Left lung (tissue), 10 donors: Measurements from ENCODE around the gene PTCD1. TPM values are rescaled to one million over a fixed set of nuclear protein-coding genes. Genes with fewer than 3 reads are reported as not detected.
"Not testable (repeated sequence)": the region's sequence is repeated elsewhere in the genome, so short reads cannot be mapped to it uniquely, and the experiment has no call there.

Experiments used
- ATAC-seq: fragments of 200-7000 bp; cut with Tn5 transposase; one replicate; pipeline ENCODE4 v1.9.1; 2020; ENCODE audit warnings: moderate library complexity
- DNase-seq, 4 donors: peaks; one replicate each; pipeline ENCODE4 v3.0.0-alpha.2; 2013 to 2020
- H3K27ac ChIP-seq, 2 donors: fragments of 200-600 bp; sonication (generic) in 1 of 2; one replicate each; pipeline versions ENCODE4 v1.5.0 to v1.8.0; 2020 to 2021
- H3K27me3 ChIP-seq, 2 donors: fragments of 200-600 bp; sonication (generic) in 1 of 2; one replicate each; pipeline versions ENCODE4 v1.5.0 to v1.8.0; 2020 to 2021
- H3K36me3 ChIP-seq, 2 donors: fragments of 200-600 bp; sonication (generic) in 1 of 2; one replicate each; pipeline versions ENCODE4 v1.5.0 to v1.8.0; 2020 to 2021
- H3K4me1 ChIP-seq, 2 donors: fragments of 200-600 bp; one replicate each; pipeline ENCODE4 v1.8.0; 2021
- H3K4me3 ChIP-seq, 2 donors: fragments of 200-600 bp; sonication (generic) in 1 of 2; one replicate each; pipeline versions ENCODE4 v1.5.0 to v1.8.0; 2020 to 2021; ENCODE audit warnings: mild to moderate bottlenecking in 1 of 2
- H3K9me3 ChIP-seq, 2 donors: fragments of 200-600 bp; sonication (generic) in 1 of 2; one replicate each; pipeline versions ENCODE4 v1.5.0 to v1.8.0; 2020 to 2021
- CTCF ChIP-seq, 2 donors: fragments of 200-600 bp; sonication (generic) in 1 of 2; IDR thresholded peaks; one replicate each; pipeline versions ENCODE4 v1.5.0 to v1.8.0; 2021; ENCODE audit warnings: antibody characterized with exemption in 2 of 2
- intact Hi-C, 2 donors: fragments of 100-400 bp; cut with DNase I; formaldehyde crosslinking; loops; one replicate each; pipeline versions ENCODE4 v1.11.2 to v1.14.2; 2022
- polyA plus RNA-seq, 6 donors: library from polyadenylated mRNA; unstranded; fragments of 120-200 nt; gene quantifications; one replicate each; pipeline ENCODE4 v1.2.1, GENCODE V29; 2013; ENCODE audit not compliant: insufficient read length in 6 of 6
- total RNA-seq, 2 donors: library from RNA; stranded (reverse); fragmentation: NEBNext Ultra II Directional; extraction: Animal tissue kit (Norgen Biotek cat#: 25700); gene quantifications; one replicate each; pipeline ENCODE4 v1.2.1, GENCODE V29; 2021
- donor health status: DM: no; HTN: yes; CAD: no.
- donor health status: DM: no; HTN: no; CAD: no.

PTCD1 gene
- total and polyA plus RNA-seq, 8 donors: 3.5 to 8.2 (median 7.0) TPM

GRCh38 chr7:99440195-99440594 lies 1.6 kb upstream of the PTCD1 start:
- Histone ChIP-seq H3K27ac (no peak overlapping the region), H3K27me3 (no peaks in the 10 kb centered on the region), H3K9me3 (no peaks in the 10 kb centered on the region), H3K4me3 (peak overlapping the region in 1 of 2 donors; percentile 91), H3K36me3 (peaks cover 0 to 36% of the 10 kb centered on the region in 2 donors), H3K4me1 (peaks cover 10 to 40% of the 10 kb centered on the region in 2 donors)
- no peak for TF ChIP-seq CTCF (IDR thresholded peaks at IDR 0.05)
- ATAC-seq: no peak
- no peak for DNase-seq
- intact Hi-C loops: no loop called here

GRCh38 chr7:99437946-99438572 lies 539 bp downstream of the PTCD1 start:
- peak; percentile 40 for ATAC-seq
- intact Hi-C loops: no loop called here

DNA sequence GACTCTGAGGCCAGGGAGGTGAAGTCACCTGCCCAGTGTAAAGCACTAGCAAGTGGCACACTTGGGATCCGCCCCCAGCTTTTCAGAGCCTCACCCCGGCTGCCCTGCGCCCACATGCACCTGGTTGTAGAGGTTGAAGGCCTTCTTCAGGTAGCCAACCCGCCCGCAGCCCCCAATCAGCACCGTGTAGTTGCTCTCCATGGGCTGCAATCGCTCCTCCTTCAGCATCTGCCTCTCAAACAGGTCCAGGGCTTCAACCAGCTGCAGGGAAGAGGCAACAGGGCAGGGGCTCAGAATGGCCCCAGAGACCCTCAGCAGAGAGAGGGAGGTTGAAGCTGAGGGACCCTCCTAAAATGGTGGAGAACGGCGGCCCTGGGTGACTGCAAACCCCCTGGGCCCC lies 5.4 kb downstream of the PTCD1 start:
- peaks cover 0 to 73% of the 10 kb centered on the region in 2 donors for H3K36me3 ChIP-seq
- no peak for ATAC-seq

More at GRCh38 chr7:99437946-99438572, 539 bp downstream of the PTCD1 start:
- no peak for DNase-seq
- Histone ChIP-seq H3K4me1 (peaks cover 10 to 37% of the 10 kb centered on the region in 2 donors), H3K36me3 (peaks cover 0 to 36% of the 10 kb centered on the region in 2 donors), H3K4me3 (peak overlapping the region; percentile 91 to 99), H3K9me3 (no peaks in the 10 kb centered on the region), H3K27ac (peak overlapping the region; percentile 74 to 83), H3K27me3 (no peaks in the 10 kb centered on the region)
- no peak for TF ChIP-seq CTCF (IDR thresholded peaks at IDR 0.05)

GRCh38 chr7:99431756-99432540 lies 6.7 kb downstream of the PTCD1 start:
- H3K9me3 ChIP-seq, ATAC-seq, H3K27ac ChIP-seq, intact Hi-C loops, H3K4me1 ChIP-seq, H3K4me3 ChIP-seq, H3K27me3 ChIP-seq: not testable (repeated sequence)
- peaks cover 0 to 79% of the 10 kb centered on the region in 2 donors for H3K36me3 ChIP-seq
- DNase-seq: peak in 1 of 4 donors; percentile 4

More for the DNA sequence above, 5.4 kb downstream of the PTCD1 start:
- no peaks in the 10 kb centered on the region for H3K27me3 ChIP-seq
- peaks cover 4 to 11% of the 10 kb centered on the region in 2 donors for H3K4me1 ChIP-seq
- intact Hi-C loops: no loop called here
- H3K4me3 ChIP-seq: no peak overlapping the region
- TF ChIP-seq CTCF (IDR thresholded peaks at IDR 0.05): no peak
- H3K9me3 ChIP-seq: no peaks in the 10 kb centered on the region
- H3K27ac ChIP-seq: no peak overlapping the region
- DNase-seq: peak in 1 of 4 donors; percentile 30

DNA sequence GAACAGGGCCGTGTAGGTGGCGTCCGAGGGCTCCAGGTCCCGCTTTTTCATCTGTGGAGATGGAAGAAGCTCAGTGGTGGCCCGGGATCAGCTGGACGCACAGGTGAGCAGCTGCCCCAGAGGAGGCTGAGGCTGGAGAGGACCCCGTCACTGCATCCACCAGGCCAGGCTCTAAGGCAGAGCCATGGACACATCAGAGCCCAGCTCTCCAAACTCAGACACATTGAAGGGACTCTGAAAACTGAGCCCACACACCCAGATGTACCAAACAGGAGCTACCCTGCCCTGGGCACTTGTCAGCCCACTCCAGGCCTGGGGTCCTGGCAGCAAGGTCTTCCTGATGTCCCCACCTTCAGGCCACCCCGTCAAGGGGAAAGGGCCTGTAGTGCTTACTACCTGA lies 8.8 kb downstream of the PTCD1 start:
- no peak for ATAC-seq
- no peak for TF ChIP-seq CTCF (IDR thresholded peaks at IDR 0.05)
- H3K27me3 ChIP-seq: no peaks in the 10 kb centered on the region
- no peak overlapping the region for H3K4me3 ChIP-seq
- peaks cover 0 to 85% of the 10 kb centered on the region in 2 donors for H3K36me3 ChIP-seq
- H3K27ac ChIP-seq: no peak overlapping the region
- no peaks in the 10 kb centered on the region for H3K4me1 ChIP-seq
- intact Hi-C loops: no loop called here
- H3K9me3 ChIP-seq: no peaks in the 10 kb centered on the region
- DNase-seq: peak in 1 of 4 donors; percentile 53
